A549 (cell line): ENCODE data around the gene LCNL1.

ENCODE experiments used
- CTCF ChIP-seq: fragments of >200 bp; sonication (Bioruptor Twin); formaldehyde crosslinking; IDR thresholded peaks from 3 replicates; pipeline ENCODE4 v1.5.1; 2016
- POLR2A ChIP-seq: IDR thresholded peaks from 2 replicates; pipeline ENCODE4 v1.6.1; 2012; ENCODE audit warnings: mild to moderate bottlenecking, low read length
- REST ChIP-seq: fragments of 200-600 bp; sonication (generic); IDR thresholded peaks from 2 replicates; pipeline ENCODE4 v1.6.1; 2016; ENCODE audit warnings: antibody characterized with exemption, mild to moderate bottlenecking, moderate library complexity

- TF ChIP-seq POLR2A: no peak
- no peak for TF ChIP-seq CTCF
- TF ChIP-seq REST: no peak
Observed at GRCh38 chr9:137026828-137027227, 44.0 kb downstream of the LCNL1 start.
